Amniotic epithelial cell (primary cell): Measurements from ENCODE around the gene ADGRD1.
"Not testable (repeated sequence)": the region's sequence is repeated elsewhere in the genome, so short reads cannot be mapped to it uniquely, and the experiment has no call there.

ENCODE experiments used
- DNase-seq: peaks from one replicate; pipeline ENCODE4 v3.0.0-alpha.2; 2010; ENCODE audit warnings: low read depth

The ADGRD1 gene

DNA sequence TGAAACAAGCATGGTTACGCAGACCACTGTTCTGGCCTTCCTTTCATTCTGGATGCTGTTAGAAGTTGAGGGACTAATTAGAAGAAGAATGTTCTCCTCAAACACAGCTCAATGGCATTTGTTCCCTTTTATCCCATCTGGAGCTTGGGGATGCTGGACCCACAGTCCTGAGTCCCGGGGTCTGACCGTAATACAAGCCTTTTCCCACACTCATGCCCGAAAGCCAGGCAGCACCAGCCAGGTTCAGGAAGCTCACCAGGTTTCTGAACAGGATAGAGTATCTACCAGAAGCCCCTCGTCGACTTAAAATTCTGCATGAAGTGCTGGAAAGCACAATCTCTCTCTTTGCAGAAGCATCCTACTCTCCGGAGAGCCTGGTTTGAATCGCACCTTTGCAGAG is 165.6 kb downstream of the ADGRD1 start:
- DNase-seq: not testable (repeated sequence)

DNA sequence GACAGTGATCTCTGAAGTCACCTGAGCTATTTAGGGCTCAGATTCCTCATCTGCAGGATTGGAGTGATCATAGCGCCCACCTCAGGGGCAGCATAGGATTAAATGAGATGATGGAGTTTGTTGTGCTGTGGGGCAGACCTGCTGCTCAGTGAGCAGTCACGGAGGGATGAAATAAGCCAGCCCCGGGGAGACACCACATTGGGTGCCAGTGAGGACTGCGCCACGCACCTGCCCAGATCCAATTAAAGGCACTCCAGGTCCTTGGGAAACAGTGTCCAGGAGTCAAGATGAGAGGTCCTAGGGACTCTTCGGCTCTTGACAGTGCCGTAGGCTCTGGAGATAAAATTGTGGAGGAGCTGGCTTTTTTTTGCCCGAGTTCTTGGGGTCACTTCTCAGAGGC is 166.2 kb downstream of the ADGRD1 start:
- DNase-seq: no peak

GRCh38 chr12:131120831-131121271 is 167.1 kb downstream of the ADGRD1 start:
- DNase-seq: no peak

- DNase-seq: no peak
These were observed 168.1 kb downstream of the ADGRD1 start for GRCh38 chr12:131121705-131122405.

- no peak for DNase-seq
These were observed 168.9 kb downstream of the ADGRD1 start for GRCh38 chr12:131122631-131123030.

- DNase-seq: no peak
These were observed 170.1 kb downstream of the ADGRD1 start for GRCh38 chr12:131123817-131124216.

GRCh38 chr12:131124487-131125280 is 171.0 kb downstream of the ADGRD1 start:
- no peak for DNase-seq

DNA sequence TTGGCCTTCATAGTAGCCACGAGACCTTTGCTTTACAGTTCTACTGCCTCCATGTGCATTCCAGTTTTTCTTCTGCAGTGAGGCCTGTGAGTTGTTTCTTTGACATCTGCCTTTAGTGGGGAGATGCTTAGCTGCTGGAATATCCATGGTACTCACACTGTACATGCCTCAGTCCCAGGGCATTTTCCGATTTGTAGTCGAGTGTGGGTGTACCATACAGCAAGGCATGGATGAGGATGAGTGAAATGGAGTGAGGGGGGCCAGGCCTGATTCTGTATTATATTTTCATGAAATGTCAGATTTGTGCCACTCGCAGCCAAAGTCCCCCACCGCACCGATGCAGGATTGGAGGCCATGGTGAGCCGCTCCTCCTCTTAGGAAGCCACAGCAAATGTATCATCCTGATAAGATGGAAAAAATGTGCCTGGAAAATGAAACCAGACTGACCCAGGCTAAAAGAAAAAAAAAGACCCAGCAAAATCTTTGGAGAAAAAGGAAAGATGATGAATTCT is 173.0 kb downstream of the ADGRD1 start:
- no peak for DNase-seq

- DNase-seq: no peak
These were observed 174.8 kb downstream of the ADGRD1 start for GRCh38 chr12:131128556-131128955.

DNA sequence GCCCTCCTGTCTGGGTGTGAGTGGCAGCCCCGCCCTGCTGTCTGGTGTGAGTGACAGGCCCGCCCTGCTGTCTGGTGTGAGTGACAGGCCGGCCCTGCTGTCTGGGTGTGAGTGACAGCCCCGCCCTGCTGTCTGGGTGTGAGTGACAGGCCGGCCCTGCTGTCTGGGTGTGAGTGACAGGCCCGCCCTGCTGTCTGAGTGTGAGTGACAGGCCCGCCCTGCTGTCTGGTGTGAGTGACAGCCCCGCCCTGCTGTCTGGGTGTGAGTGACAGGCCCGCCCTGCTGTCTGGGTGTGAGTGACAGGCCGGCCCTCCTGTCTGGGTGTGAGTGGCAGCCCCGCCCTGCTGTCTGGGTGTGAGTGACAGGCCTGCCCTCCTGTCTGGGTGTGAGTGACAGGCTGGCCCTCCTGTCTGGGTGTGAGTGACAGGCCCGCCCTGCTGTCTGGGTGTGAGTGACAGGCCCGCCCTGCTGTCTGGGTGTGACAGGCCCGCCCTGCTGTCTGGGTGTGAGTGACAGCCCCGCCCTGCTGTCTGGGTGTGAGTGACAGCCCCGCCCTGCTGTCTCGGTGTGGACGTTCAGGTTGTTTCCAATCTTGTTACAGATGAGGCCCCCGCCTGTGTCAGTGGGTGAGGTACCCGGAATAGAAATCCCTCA is 175.4 kb downstream of the ADGRD1 start:
- DNase-seq: not testable (repeated sequence)

GRCh38 chr12:131129839-131130238 is 176.1 kb downstream of the ADGRD1 start:
- no peak for DNase-seq

DNA sequence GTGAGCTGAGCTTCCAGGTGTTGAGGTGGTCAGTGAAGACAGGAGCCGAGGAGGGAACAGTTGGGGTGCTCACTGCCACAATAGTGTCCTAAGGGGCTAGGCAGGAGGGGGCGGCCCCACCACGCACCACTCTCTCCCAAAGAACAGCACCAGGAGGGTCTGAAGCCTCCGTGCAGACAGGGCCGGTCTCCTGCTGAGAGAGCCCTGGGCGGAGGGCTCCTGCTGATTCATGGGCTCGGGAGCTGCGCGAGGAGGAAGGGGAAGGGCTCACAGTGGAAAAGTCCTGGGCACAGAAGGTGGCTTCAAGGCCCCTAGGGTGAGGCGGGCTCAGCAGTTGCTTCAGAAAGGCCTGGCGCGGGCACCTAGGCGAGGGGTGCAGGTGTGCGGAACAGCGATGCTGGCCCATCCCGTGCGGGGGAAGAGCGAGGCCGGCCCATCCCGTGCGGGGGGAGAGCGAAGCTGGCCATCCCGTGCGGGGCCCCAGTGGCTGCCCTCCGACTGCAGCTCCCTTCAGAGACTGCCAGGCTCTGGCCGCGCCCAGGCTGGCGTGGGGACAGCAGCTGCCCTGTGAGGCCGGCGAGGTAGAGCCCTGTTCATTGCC is 176.7 kb downstream of the ADGRD1 start:
- DNase-seq: no peak

DNA sequence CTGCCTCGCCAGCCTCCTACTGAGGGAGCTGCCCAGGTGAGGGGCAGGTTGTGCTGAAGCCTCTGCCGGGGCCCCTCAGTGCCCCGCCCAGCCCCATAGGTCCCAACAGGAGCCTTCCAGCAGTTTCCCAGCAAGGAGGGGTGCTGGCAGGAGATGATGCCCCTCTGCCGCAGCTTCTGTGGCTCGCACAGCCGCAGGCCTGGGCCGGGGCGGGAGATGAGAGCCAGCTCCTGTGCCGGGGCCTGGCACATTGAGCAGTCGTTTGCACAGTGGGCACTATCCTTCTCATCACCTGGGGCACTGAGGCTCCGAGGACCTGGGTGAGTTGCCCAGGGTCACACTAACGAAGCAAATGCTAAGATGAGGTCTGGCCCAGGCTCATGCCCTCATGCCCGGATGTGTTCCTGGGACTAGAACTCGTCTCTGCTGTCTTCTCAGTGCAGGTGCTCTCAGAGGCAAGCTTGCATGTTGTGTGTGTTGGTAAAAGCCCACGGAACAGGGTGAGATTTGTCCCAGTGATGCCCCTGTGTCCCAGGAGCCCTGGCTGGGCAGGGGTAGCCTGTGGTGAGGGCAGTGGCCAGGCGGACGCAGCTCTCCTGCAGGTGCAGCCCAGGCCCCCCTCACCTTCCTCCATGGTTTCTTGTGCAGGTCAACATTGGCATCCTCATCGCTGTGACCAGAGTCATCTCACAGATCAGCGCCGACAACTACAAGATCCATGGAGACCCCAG is 177.5 kb downstream of the ADGRD1 start:
- DNase-seq: no peak

DNA sequence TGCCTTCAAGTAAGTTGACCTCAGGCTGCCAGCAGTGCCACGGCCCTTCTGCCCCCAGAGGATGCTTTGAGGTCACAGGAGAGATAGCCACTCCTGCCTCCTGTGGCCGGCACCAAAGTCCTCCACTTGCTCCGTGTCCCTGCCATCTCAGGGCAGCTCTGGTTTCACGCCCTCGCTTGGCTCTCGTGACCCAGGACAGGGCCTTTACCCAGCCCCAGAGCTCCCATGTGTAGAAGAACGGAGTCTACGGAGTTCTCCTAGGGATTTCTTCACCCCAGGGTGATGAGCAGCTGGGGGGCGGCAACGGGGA is 178.1 kb downstream of the ADGRD1 start:
- DNase-seq: no peak

- DNase-seq: no peak
These were observed 178.6 kb downstream of the ADGRD1 start for GRCh38 chr12:131132118-131132892.

DNA sequence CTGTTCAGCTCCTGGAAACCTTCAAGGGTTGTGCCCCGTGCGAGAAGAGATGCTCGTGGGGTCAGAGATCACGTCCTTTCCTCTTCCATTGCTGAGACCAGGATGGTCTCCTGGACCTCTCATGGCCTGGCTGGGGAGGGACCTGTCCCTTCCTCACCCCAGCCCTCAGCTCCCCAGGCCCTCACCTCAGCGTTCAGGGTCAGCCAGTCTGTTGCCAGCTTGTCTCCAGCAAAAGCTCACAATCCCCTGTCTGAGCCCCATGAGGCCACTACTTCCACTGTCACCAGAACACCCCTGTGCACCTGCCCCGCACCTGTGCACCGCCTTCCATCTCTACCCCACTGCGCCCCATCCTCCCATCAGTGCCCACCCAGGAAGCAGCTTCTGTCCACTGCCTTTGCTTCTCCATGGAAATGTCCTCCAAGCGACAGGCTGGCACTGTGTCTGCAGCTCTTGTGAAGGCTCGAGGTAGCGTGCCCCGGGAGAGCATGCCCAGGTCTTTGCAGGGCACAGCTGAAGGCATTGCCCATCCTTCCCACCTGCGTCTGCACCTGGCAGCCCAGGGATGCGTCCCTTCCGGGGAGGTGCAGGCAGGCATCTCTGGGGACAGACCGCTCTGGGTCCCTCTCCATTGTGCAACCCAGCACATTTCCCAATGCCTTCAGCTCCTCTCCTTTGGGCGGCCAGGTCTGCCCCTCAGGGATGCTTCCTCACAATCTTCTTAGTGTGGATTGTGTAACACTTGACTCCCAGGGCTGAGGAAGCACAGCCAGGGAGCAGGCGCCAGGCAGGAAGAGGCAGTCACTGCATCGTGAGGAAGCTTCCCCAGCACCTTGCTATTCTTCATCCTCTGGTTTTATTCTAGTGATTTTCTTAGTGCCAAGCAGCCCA is 179.6 kb downstream of the ADGRD1 start:
- no peak for DNase-seq

GRCh38 chr12:131133994-131134393 is 180.3 kb downstream of the ADGRD1 start:
- DNase-seq: no peak

GRCh38 chr12:131134523-131135310 is 181.0 kb downstream of the ADGRD1 start:
- no peak for DNase-seq

- DNase-seq: no peak
These were observed 181.6 kb downstream of the ADGRD1 start for GRCh38 chr12:131135311-131135785.
